Stimulated activated CD4-positive, alpha-beta T cell treated with anti-CD3 and anti-CD28 coated beads, Interleukin-2, amount 100 ng/mL, for 48 hours (primary cell): ENCODE results near the gene KIF11.

Source experiments
- DNase-seq, 2 donors: peaks; one replicate each; pipeline ENCODE4 v3.0.0-alpha.2; 2020

Gene KIF11

DNA sequence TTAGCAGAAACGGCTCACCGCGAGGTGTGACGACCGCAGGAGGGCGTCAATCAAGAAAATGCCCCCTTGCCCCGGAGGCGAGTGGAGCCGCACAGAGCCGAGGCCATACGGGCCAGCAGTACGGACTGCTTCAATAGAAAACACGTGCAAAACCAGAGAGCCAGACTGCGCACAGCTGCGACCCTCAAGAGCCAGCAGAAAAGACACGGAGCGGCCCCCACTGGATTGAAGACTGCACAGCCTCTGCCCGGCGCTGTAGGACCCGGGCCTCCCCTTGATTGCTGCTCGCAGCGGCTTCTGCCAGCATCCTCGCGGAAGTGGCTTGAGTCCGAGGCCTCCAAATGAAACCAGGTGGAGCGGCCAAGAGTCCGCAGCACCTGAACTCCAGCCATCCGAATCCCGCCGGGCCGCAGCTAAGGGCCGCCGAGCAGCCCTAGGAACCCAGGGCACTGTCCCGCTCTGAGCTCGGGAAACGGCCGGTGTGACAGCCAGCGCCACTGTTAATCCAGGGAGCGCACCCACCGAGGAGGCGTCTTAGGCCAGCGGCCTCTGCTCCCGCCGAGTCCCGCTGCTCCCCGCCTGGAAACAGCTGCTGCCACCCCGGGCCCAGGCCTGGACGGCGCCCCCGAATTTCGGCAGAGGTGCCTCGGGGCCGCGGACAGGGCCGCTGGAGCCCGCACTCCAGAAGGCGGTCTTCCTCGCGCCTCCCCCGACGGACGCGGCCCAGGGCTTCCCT is 96.2 kb downstream of the KIF11 start:
- DNase-seq: no peak

DNA sequence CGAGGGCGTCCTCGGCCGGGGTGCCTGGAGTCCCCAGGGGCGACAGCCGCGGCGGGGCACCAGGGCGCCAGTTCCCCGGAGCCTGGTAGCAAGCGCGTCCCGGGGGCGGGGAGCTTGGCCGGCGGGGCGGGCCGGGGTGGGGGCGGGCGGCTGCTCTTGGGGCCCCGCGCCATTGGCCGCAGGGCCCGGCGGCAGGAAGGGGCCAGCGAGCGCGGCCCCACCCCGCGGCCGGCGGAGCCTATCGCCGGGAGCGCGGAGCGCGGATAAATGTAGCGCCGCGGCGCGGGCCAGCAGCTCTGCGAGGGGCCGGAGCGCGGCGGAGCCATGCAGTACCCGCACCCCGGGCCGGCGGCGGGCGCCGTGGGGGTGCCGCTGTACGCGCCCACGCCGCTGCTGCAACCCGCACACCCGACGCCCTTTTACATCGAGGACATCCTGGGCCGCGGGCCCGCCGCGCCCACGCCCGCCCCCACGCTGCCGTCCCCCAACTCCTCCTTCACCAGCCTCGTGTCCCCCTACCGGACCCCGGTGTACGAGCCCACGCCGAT is 96.8 kb downstream of the KIF11 start, which contains the start of gene HHEX:
TSS of gene HHEX (plus strand) at position 293 of the 548 bp plus-strand sequence. CDS start at position 325, 32 bp downstream.
- peak in 1 of 2 donors; percentile 11 for DNase-seq

DNA sequence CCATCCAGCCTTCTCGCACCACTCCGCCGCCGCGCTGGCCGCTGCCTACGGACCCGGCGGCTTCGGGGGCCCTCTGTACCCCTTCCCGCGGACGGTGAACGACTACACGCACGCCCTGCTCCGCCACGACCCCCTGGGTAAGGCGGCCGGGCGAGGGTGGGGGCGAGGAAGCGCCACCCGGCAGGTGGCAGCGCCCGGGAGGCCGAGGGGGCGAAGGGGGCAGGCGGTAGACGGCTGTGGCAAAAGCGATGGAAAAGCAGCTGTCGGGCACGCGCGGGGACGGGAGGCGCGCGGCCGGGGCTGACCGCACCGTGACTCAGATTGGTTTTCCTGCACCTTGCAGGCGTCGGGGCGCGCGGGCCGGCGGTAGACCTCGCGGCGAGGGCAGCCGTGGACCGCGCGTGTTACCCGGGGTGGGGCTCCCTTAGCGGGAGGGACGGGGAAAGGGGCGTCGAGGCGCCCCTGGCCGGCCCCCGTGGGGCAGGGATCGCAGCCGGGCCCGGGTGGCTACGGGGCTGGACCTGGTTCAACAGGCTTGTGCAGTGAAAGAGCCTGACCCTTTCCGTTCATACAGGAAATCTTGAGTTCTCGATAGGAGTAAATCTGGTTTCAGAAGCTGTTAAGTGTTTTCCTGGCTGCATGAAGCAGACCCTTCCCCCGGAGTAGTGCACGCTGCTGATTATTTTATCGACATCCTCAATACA is 97.4 kb downstream of the KIF11 start:
- peak; percentile 40 to 55 for DNase-seq

DNA sequence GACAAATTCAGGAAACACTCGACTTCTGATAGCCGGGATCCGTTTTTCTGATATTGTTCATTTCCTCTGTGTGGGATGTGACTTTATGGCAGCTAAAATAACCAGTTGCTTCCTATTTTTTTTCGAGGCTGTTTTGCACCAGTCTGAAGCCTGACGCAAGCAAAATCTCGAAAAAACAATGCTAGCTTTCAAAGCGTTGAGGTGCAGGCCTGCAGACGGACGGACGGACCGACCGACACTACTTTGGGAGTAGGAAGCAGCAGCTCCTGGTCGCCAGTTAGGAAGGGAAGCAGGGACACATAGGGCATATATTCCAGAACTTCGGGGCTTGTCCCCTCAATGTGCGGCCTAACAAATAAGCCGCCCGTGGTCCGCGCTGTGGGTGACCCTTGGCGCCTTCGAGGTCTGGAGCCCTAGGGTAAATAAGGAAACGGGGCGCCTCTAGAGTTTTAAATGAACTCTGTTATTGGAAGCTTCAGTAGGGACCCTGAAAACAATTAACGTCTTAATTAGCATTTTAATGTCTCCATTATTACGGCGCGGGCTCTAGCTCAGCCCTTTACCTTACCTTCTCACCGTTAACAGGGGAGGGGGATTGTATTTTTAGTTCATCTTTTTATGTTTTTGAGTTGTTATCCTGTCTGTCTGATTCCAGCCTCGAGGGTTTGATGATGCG is 98.1 kb downstream of the KIF11 start:
- no peak for DNase-seq

DNA sequence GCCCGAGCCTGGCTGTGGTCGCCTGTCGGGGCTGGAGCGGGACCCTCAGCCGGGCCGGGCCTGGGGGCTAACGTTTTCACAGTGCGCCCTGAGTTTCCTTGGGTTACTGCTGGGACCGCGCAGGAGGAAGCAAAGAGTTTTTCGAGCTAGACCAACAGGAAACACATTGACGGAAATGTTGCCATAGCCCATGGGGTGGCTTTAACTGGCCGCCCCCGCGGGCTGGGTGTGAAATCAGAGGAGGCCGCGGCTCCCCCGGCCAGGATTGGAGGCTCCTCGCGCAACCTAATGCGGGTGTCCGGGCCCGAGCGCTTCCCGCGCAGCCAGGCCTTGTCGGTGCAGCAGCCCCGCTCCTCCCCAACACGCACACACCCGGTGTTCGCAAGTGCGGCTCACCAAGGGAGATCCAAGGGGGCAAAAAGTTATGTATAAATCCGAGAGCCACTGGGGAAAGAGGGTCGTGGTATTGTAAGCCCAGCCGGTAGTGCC is 98.7 kb downstream of the KIF11 start:
- DNase-seq: no peak

DNA sequence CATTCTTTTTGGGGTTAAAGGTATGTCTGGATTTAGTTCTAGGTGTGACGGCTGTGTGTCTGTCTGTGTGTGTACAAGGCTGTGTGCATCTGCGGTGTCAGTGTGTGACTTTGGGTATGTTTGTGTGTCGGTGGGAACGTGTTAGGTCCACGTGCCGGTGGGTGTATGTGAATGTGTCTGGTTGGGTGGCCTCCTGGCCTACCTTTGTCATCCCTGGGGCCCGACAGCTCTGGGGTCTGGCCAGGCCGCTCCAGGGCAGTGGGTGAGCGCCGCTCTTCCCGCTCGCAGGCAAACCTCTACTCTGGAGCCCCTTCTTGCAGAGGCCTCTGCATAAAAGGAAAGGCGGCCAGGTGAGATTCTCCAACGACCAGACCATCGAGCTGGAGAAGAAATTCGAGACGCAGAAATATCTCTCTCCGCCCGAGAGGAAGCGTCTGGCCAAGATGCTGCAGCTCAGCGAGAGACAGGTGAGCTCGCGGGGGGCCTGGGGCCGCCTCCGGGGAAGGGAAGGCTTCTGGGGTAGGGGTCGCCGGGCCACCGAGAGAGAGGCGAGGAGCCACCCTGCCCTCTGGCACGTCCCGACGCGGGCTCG is 99.2 kb downstream of the KIF11 start:
- DNase-seq: no peak

DNA sequence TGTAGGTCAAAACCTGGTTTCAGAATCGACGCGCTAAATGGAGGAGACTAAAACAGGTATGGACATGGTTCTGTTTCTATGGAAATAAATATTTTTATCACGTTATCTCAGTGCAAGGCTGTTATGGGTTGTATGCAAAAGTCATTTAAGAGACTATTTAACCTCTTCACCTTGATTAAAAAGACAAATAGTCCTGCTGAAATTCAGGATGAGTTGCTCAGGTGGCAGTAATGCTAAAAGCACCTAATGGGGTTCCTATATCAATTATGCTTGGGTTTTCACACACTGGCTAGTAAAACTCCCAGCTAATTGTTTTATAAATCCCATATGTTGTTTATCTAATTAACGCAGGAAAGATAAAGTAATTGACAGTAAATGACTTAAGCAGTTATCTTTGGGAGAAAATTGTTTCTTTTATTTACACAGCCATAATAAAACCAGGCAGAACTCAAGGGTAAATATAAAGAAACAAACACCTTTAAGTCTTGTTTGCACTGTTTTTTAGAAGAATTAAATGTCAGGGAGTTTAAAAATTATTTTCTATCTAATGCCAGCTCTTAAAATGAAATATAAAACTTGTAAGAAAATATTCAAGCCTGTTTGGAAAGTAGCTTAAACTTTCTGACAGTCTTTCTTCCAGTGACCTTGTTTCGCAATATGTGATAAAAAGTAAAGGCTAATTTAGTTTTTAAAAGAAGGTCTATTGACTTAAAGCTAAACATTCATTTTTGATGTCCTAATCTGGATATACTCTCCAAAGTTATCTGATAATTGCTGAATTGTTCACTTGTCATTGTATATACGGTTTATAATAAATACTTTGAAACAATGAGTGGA is 100.0 kb downstream of the KIF11 start:
- no peak for DNase-seq

DNA sequence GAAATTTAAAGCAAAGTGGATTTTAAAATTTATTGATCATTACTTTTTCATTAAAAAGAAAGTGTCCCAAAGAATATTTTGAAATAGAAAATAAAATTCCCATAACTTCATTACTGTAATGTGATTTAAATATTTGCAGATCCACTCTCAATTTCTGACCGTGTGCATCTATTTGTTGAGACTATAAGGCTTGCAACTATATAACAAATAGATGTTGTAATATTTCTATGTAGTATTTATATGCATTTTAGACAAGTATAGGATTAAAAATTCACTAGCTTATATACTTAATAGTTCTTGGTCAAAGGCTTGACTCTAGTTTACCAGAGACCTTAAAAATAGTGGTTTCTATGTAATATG is 100.6 kb downstream of the KIF11 start:
- DNase-seq: no peak

DNA sequence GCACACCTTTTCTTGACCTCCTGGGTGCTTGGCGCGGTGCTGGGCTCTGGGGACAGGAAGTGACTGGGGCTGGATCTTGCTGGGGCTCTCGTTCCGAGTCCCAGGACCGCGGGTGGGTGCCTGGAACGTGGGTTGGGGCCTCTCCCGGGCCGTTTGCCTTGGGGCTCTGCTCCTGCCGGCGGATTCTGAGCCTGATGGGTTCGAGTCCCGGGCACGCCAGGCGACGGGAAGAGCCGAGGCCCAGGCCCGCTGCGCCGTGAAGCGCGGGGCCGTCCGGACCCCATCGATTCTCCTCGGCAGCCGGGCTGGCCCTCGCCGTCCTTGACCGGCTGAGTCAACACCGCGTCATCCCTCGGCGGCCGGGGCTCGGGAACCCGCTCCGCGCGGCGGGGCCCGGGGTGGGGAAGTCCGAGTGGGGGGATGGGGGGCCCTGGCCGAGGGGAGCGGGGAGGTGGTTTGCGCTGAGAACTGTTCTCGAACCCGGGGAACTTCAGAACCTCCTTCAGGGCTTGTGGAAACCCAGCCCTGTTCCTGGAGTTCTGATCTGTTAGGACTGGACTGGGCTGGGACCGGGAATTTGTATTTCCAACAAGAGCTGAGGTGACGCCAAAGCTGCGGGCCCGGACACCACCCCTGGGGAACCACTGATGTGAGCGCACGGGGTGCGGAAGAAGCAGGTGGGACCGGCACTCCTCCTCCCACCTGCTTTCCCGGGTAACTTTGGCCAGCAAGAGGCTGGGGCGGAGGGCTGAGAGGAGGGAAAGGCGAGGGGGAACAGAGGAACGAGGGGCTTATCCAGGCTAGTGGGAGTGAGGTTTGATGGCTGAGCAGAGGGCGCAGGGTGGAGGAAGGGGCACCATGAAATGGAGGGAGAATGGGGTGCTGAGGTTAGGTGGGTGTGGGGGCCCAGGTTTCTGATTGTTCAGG is 103.0 kb downstream of the KIF11 start:
- DNase-seq: no peak

DNA sequence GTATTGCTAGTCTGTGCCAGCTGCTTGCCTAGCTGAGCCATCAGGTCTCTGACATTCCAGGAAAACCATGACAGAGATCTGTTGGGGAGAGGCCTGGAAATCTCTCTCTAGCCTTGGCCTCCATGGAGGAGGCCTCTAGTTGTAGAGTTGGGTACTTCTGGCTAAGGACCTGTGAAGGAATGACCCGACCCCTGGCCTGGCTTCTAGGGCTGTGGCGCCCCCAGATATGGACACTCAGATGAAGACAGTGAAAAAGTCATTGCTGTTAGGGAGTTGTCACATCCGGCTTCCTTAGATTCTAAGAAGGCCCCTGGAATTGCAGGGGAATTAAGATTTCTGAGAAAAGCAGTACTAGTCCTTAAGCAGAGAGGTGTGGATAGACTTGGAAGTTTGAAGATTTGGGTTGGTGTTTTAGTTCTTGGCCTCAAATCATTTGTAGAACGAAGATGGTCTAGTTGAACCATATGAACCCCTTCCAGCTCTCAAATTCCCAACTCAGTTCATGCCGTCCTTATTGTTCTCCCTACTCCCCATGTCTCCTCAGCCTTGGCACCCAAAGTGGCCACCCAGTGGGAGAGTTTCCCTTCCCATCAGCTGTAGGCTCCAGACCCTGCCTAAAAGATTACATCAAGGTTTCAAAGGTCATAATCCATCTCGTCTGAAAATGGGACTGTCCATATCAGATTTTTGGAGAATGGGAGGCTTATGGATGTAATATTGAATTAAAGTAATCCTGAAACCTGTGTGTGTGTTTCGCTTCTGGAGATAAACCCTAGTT is 103.9 kb downstream of the KIF11 start:
- DNase-seq: no peak

DNA sequence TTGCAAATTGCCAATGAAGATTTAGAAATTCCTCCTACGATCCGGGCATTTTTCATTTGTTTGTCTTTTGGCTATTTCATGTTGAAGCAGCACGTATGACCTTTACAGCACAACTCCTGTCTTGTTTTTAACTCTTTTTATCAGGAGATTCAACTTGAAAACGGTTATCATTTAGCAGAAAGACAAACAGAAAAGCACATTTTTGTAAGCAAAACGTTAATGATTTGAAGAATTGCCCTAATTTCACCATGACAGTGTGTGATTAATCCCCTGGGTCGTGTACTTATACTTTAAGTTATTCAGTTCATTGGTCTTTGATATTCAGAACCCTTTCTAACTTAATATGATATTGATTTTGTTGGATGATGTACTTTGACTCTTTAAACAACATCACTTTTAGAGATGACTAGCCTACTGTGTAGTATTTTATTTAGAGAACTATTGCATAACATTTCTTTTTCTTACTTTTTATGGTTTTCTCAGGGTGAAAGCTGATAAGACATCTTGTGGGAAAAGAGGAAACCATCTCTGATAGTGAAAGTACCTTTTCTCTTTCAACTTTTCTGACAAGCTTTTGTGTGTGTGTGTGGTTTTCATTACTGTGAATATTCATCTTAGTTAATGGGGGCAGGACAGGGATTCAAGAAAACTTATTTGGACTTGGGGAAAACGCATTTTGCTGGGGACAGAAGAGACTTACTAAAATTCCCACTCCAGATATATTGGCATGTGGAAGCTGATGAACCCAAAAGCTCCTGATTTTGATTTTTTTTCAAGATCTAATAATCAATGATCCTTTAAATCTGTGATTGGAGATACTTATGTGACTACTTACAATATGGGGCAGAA is 105.0 kb downstream of the KIF11 start:
- no peak for DNase-seq

DNA sequence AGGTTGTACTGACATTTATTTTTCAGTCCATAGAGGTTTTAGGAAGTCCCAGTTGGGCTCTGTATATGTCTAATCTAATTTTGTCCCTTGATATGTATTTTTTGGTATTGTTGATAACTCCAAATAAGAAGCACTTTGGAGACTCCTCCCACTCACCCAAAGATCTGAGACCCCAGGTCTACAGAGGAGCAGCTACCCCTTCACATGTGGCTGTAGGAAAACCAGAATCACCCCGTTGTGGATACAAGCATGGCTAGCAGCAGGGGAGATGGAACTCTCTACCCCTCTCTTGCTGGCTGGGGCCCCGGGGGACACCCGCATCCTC is 106.2 kb downstream of the KIF11 start:
- DNase-seq: no peak

DNA sequence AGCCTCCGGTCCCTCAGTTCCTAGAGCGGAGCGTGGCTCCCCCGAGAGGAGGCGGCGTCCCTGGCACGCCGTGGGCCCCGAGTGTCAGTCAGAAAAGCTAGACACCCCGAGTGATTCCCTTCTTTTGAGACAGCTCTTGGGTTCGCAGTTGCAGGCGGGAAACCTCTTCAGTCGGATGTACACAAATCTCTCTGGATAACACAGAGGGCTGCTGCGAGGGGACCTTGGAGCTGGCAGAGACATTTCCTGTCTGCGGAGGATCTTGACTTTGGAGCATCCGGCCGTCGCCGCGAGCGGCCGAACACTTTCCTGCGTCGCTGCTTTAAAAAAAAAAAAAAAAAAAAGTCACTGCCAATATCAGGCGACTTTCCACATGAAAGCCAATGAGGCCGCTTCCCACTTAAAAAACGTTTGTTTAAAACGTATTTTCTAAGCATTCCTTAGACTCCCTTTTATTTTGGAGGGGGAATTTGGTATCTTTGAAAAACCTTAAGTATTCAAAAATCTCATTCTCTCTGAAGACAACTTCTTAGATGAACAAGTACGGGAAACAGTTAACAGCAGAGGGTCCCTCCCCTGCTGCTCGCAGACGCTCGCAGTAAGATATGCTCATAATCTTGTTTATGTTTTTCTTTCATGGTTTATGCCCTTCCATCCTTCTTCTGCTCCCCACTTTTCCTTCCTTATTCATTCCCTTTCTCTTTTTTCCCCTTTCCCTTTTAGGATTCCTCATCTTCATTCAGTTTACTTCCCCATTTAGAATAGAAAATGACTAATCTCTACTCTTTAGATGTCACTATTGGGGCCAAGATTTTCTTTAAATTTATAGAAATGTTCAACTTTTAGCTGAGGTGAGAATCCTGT is 106.8 kb downstream of the KIF11 start:
- peak in 1 of 2 donors; percentile 7 for DNase-seq

DNA sequence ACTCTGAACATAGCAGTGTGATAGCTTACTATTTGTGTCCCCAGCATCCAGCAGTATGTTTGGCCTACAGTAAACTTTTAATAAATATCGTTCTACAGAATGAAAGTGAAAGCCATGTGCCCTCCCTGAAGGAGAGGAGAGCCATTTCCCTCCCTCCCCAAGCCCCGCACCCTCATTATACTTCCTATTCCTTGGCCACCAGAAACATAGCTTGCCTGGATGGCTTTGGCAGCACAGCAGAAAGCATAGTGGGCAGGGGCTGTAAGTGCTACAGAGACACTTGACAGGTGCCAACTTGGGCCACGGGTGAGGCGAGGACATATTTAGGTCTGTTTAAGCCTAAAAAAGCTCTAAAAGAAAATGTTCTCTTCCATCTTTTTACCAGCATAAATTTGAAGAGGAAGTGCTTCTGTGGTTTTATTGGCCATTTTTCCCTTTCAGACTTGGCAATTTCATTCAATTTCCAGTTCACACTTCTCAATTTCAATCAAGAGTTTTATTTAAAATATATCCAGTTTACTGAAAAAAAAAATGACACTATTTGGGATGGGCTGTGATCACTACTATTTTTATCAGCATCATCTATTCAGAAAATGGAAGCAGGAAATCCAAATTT is 109.5 kb downstream of the KIF11 start:
- DNase-seq: no peak
